ENCODE data around the gene OVAAL. TPM values are rescaled to one million over a fixed set of nuclear protein-coding genes. Genes with fewer than 3 reads are reported as not detected.

The OVAAL gene
- not detected for polyA plus RNA-seq (2013, experiment 1 of 2)
- polyA plus RNA-seq (2013, experiment 2 of 2), result not detected

GRCh38 chr1:180558664-180559063 is at the start of gene OVAAL:
Gene OVAAL (plus strand): TSS chr1:180558964.
- Histone ChIP-seq H3K27ac (ENCODE audit: low read depth, low read length) (no peak within 1 kb of the TSS), H3K9ac (ENCODE audit: low read depth, low read length) (no peak within 1 kb of the TSS), H3K4me3 (ENCODE audit: low read length) (no peak within 1 kb of the TSS), H3K36me3 (ENCODE audit: insufficient read depth, low read length) (no peaks in the 10 kb centered on the region), H3K27me3 (ENCODE audit: insufficient read depth, low read length) (no peaks in the 10 kb centered on the region), H3K9me3 (ENCODE audit: insufficient read depth, low read depth, low read length) (no peaks in the 10 kb centered on the region), H3K4me1 (ENCODE audit: insufficient read depth, low read length) (no peaks in the 10 kb centered on the region)
- WGBS, result 82% methylated on average over 6 of the region's 6 CpGs

- no peaks in the 10 kb centered on the region for H3K36me3 ChIP-seq (ENCODE audit: insufficient read depth, low read length)
- 94% methylated on average over 2 of the region's 2 CpGs for WGBS
- no peak overlapping the region for H3K27ac ChIP-seq (ENCODE audit: low read depth, low read length)
These were observed 47.9 kb upstream of the OVAAL start for GRCh38 chr1:180510882-180511281.

DNA sequence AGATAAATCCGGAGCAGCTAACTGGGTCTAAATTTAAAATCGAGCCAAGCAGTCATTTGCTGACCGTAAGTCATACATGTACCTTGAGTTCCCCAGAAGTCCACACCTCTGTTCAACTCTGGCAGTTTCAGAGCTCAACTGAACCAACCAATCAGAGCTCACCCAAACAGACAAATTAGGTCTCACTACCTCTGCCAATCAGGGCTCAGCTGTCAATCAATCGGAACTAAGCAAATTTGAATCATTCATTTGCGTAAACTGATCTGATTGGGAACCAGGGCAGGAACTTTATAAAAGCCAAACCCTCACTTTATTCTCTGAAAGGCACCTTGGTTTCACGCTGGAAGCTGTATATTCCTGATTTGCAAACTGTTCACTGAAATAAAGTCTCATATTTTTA is 45.2 kb upstream of the OVAAL start:
- Histone ChIP-seq H3K9me3 (ENCODE audit: insufficient read depth, low read depth, low read length) (peaks cover 7% of the 10 kb centered on the region; the same call in 1 of the 2 replicates), H3K27ac (ENCODE audit: low read depth, low read length) (no peak overlapping the region), H3K4me1 (ENCODE audit: insufficient read depth, low read length) (peaks cover 4% of the 10 kb centered on the region; the same call in 1 of the 2 replicates), H3K27me3 (ENCODE audit: insufficient read depth, low read length) (no peaks in the 10 kb centered on the region), H3K4me3 (ENCODE audit: low read length) (no peak overlapping the region), H3K9ac (ENCODE audit: low read depth, low read length) (no peak overlapping the region), H3K36me3 (ENCODE audit: insufficient read depth, low read length) (no peaks in the 10 kb centered on the region)
- 96% methylated on average over 6 of the region's 6 CpGs for WGBS

More at GRCh38 chr1:180510882-180511281, 47.9 kb upstream of the OVAAL start:
- Histone ChIP-seq H3K4me1 (ENCODE audit: insufficient read depth, low read length) (no peaks in the 10 kb centered on the region), H3K4me3 (ENCODE audit: low read length) (no peak overlapping the region), H3K27me3 (ENCODE audit: insufficient read depth, low read length) (no peaks in the 10 kb centered on the region), H3K9ac (ENCODE audit: low read depth, low read length) (no peak overlapping the region), H3K9me3 (ENCODE audit: insufficient read depth, low read depth, low read length) (peaks cover 16% of the 10 kb centered on the region)

GRCh38 chr1:180515364-180515763 is 43.4 kb upstream of the OVAAL start:
- Histone ChIP-seq H3K27me3 (ENCODE audit: insufficient read depth, low read length) (no peaks in the 10 kb centered on the region), H3K36me3 (ENCODE audit: insufficient read depth, low read length) (no peaks in the 10 kb centered on the region), H3K4me3 (ENCODE audit: low read length) (no peak overlapping the region), H3K9ac (ENCODE audit: low read depth, low read length) (no peak overlapping the region), H3K27ac (ENCODE audit: low read depth, low read length) (no peak overlapping the region; the same call in 1 of the 2 replicates), H3K4me1 (ENCODE audit: insufficient read depth, low read length) (peaks cover 4% of the 10 kb centered on the region; the same call in 1 of the 2 replicates), H3K9me3 (ENCODE audit: insufficient read depth, low read depth, low read length) (no peaks in the 10 kb centered on the region; the same call in 1 of the 2 replicates)
- WGBS, result 76% methylated on average over 3 of the region's 3 CpGs

DNA sequence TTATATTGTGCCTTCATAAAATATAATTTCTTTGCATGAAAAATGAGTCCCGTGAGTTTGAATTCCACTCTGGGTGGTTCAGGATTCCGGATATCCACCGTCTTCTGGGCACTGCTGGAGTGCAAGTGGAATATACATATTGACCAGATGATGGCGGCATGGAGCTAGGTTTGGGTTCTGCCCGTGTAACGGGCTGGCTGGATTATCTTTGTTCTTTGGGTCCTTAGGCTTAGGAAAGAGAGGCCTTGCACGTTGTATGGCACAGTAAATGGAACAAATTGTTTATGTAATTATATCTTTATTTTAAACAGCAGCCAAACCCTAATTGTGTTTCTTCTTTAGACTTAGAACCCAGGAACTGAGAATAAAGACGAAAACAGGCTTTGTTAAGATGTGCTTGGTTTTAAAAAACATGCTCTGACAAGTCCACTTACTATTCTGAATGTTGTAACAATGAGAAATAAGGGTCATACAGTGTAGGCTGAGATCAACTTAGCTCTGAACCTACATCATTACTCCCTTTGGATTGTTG is 42.8 kb upstream of the OVAAL start:
- Histone ChIP-seq H3K36me3 (ENCODE audit: insufficient read depth, low read length) (no peaks in the 10 kb centered on the region), H3K27me3 (ENCODE audit: insufficient read depth, low read length) (no peaks in the 10 kb centered on the region), H3K27ac (ENCODE audit: low read depth, low read length) (no peak overlapping the region), H3K4me3 (ENCODE audit: low read length) (no peak overlapping the region), H3K9me3 (ENCODE audit: insufficient read depth, low read depth, low read length) (no peaks in the 10 kb centered on the region; the same call in 1 of the 2 replicates), H3K4me1 (ENCODE audit: insufficient read depth, low read length) (peaks cover 4% of the 10 kb centered on the region; the same call in 1 of the 2 replicates), H3K9ac (ENCODE audit: low read depth, low read length) (no peak overlapping the region)
- WGBS, result 14% methylated on average over 7 of the region's 8 CpGs

GRCh38 chr1:180519846-180520245 is 38.9 kb upstream of the OVAAL start:
- H3K4me1 ChIP-seq (ENCODE audit: insufficient read depth, low read length), result peaks cover 19% of the 10 kb centered on the region
- no peaks in the 10 kb centered on the region for H3K36me3 ChIP-seq (ENCODE audit: insufficient read depth, low read length)
- 73% methylated on average over 4 of the region's 4 CpGs for WGBS
- H3K27ac ChIP-seq (ENCODE audit: low read depth, low read length), result no peak overlapping the region
- H3K27me3 ChIP-seq (ENCODE audit: insufficient read depth, low read length), result no peaks in the 10 kb centered on the region
- no peaks in the 10 kb centered on the region for H3K9me3 ChIP-seq (ENCODE audit: insufficient read depth, low read depth, low read length)
- no peak overlapping the region for H3K4me3 ChIP-seq (ENCODE audit: low read length)
- H3K9ac ChIP-seq (ENCODE audit: low read depth, low read length), result no peak overlapping the region

DNA sequence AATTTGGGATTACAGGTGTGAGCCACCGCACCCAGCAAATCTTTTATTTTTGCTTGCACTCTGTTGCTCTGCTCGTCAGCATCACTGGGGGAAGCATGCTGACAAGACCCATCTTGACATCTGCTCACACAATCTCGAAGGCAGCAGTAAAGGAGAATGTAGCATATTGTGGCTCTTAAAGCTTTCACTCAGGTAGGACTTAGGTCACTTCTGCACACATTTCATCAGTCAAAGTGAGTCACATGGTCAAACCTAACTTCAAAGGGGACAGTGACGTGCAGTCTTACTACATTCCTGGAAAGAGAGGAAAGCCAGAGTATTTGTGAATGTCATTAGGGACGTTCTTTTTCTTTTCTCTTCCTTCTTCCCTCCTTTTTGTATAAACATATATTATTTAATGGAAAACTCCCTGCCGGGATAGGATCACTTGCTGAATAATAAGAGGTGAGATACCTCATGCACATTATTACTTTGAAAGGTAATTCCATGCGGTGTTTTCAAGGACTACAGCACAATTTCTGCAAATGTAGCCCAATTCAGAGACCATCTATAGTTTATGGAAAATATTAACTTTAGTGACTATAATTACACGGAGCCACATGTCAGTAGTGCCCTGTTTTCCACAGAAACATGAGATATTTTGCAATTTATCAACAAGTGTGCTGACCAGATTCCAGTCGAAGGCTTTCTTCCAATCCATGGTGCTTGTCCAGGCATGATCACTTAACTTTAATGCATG is 37.1 kb upstream of the OVAAL start:
- no peak overlapping the region for H3K9ac ChIP-seq (ENCODE audit: low read depth, low read length)
- H3K27ac ChIP-seq (ENCODE audit: low read depth, low read length), result no peak overlapping the region
- WGBS, result 79% methylated on average over 7 of the region's 9 CpGs
- no peaks in the 10 kb centered on the region for H3K9me3 ChIP-seq (ENCODE audit: insufficient read depth, low read depth, low read length)
- H3K4me3 ChIP-seq (ENCODE audit: low read length), result no peak overlapping the region
- H3K36me3 ChIP-seq (ENCODE audit: insufficient read depth, low read length), result no peaks in the 10 kb centered on the region
- H3K4me1 ChIP-seq (ENCODE audit: insufficient read depth, low read length), result peaks cover 17% of the 10 kb centered on the region
- H3K27me3 ChIP-seq (ENCODE audit: insufficient read depth, low read length), result no peaks in the 10 kb centered on the region

DNA sequence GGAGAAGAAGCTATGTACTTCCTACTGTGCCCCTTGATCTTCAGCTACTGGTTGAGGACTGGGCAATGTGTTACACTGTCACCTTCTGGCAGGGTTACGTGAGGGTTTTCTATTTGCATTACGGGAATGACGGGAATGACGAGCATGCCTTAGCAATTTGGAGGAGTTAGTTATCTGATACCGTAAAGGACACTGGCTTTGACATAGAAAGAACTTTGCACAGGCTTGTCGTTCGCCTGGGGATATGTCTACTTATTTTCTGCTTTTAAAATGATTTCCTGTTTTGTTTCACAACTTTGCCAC is 36.6 kb upstream of the OVAAL start:
- no peaks in the 10 kb centered on the region for H3K27me3 ChIP-seq (ENCODE audit: insufficient read depth, low read length)
- H3K9me3 ChIP-seq (ENCODE audit: insufficient read depth, low read depth, low read length), result no peaks in the 10 kb centered on the region
- no peak overlapping the region for H3K27ac ChIP-seq (ENCODE audit: low read depth, low read length)
- 57% methylated on average over 7 of the region's 7 CpGs for WGBS
- H3K36me3 ChIP-seq (ENCODE audit: insufficient read depth, low read length), result no peaks in the 10 kb centered on the region
- peaks cover 19% of the 10 kb centered on the region for H3K4me1 ChIP-seq (ENCODE audit: insufficient read depth, low read length)
- no peak overlapping the region for H3K9ac ChIP-seq (ENCODE audit: low read depth, low read length)
- H3K4me3 ChIP-seq (ENCODE audit: low read length), result no peak overlapping the region

DNA sequence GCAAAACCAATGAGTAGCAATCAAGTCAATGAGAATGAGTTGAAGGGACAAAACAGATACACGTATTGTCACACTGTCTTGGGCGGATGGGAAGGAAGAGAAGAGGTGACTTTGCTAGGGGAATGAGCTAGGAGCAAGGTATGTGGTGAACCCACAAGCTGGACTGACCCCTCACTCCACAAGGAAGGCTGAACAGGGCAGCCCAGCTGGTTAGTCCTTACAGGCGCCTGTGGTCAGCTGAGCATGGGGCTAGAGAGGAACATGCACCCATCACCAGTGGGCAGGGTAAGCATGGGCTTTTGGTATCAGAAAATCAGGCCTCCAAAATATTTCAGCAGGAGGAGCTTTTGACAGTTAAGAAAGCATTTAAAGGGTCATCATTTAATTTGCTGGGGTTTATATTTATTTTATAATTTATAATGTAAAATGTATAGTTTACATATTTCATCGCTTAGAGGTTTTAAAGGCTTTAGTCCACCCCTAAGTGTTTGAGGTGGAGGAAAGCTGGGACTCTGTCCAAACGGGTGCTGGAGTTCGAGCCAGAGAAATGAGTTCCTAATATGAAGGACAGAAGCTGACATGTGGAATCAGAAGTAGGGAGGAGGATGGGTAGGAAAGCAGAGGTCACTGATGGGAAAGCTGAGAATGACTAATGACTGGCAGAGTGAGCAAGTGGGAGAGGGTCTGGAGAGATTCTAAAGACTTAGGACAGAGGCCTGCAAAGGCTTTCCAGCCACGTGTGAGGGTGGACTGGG is 34.4 kb upstream of the OVAAL start:
- peaks cover 22% of the 10 kb centered on the region for H3K4me1 ChIP-seq (ENCODE audit: insufficient read depth, low read length)
- no peak overlapping the region for H3K27ac ChIP-seq (ENCODE audit: low read depth, low read length)
- H3K4me3 ChIP-seq (ENCODE audit: low read length), result no peak overlapping the region
- no peaks in the 10 kb centered on the region for H3K9me3 ChIP-seq (ENCODE audit: insufficient read depth, low read depth, low read length)
- whole genome bisulfite sequencing, result 89% methylated on average over 7 of the region's 7 CpGs
- no peak overlapping the region for H3K9ac ChIP-seq (ENCODE audit: low read depth, low read length)
- no peaks in the 10 kb centered on the region for H3K27me3 ChIP-seq (ENCODE audit: insufficient read depth, low read length)
- no peaks in the 10 kb centered on the region for H3K36me3 ChIP-seq (ENCODE audit: insufficient read depth, low read length)

- Histone ChIP-seq H3K4me3 (ENCODE audit: low read length) (no peak overlapping the region), H3K9ac (ENCODE audit: low read depth, low read length) (no peak overlapping the region), H3K27ac (ENCODE audit: low read depth, low read length) (no peak overlapping the region), H3K9me3 (ENCODE audit: insufficient read depth, low read depth, low read length) (no peaks in the 10 kb centered on the region), H3K27me3 (ENCODE audit: insufficient read depth, low read length) (no peaks in the 10 kb centered on the region), H3K4me1 (ENCODE audit: insufficient read depth, low read length) (peaks cover 23% of the 10 kb centered on the region), H3K36me3 (ENCODE audit: insufficient read depth, low read length) (no peaks in the 10 kb centered on the region)
- WGBS, result 88% methylated on average over 7 of the region's 7 CpGs
These were observed 33.6 kb upstream of the OVAAL start for GRCh38 chr1:180524915-180525714.

- Histone ChIP-seq H3K9me3 (ENCODE audit: insufficient read depth, low read depth, low read length) (no peaks in the 10 kb centered on the region), H3K4me1 (ENCODE audit: insufficient read depth, low read length) (peaks cover 26% of the 10 kb centered on the region), H3K27me3 (ENCODE audit: insufficient read depth, low read length) (no peaks in the 10 kb centered on the region), H3K27ac (ENCODE audit: low read depth, low read length) (no peak overlapping the region), H3K36me3 (ENCODE audit: insufficient read depth, low read length) (no peaks in the 10 kb centered on the region), H3K9ac (ENCODE audit: low read depth, low read length) (no peak overlapping the region), H3K4me3 (ENCODE audit: low read length) (no peak overlapping the region)
- WGBS, result 81% methylated on average over 2 of the region's 2 CpGs
These were observed 33.1 kb upstream of the OVAAL start for GRCh38 chr1:180525715-180526039.
